CD14-positive monocyte (primary cell): ENCODE measurements around the gene OVCA2. TPM values are rescaled to one million over a fixed set of nuclear protein-coding genes. Genes with fewer than 3 reads are reported as not detected.

ENCODE experiments used
- DNase-seq, 3 donors: peaks; one replicate each; pipeline ENCODE4 v3.0.0-alpha.2; 2011 to 2022
- H2AFZ ChIP-seq: 2 replicates; pipeline ENCODE4 v1.6.0; 2012; ENCODE audit warnings: mild to moderate bottlenecking, low read depth, low read length, inconsistent platforms; ENCODE audit not compliant: insufficient read depth, poor library complexity, severe bottlenecking
- H3K27ac ChIP-seq, 2 donors: 1 replicate in 1 of 2; 2 replicates in 1 of 2; pipeline ENCODE4 v1.5.1; 2012 to 2013; ENCODE audit warnings: low read length in 2 of 2, control low read depth in 1 of 2, inconsistent platforms in 1 of 2, low read depth in 1 of 2, mild to moderate bottlenecking in 1 of 2
- H3K27me3 ChIP-seq, 2 donors: one replicate each; pipeline versions ENCODE4 v1.6.0 to v1.6.1; 2011 to 2013; ENCODE audit warnings: low read length in 2 of 2; ENCODE audit not compliant: control insufficient read depth in 2 of 2, insufficient read depth in 2 of 2
- H3K36me3 ChIP-seq, 2 donors: replicated peaks in 1 of 2; 1 replicate in 1 of 2; 2 replicates in 1 of 2; pipeline versions ENCODE4 v1.5.1 to v1.6.1; 2012 to 2013; ENCODE audit warnings: low read length in 2 of 2, control low read depth in 1 of 2, inconsistent platforms in 1 of 2, mild to moderate bottlenecking in 1 of 2; ENCODE audit not compliant: insufficient read depth in 2 of 2, control insufficient read depth in 1 of 2
- H3K4me1 ChIP-seq, 2 donors: 1 replicate in 1 of 2; 2 replicates in 1 of 2; pipeline versions ENCODE4 v1.5.1 to v1.6.1; 2012 to 2013; ENCODE audit warnings: low read length in 2 of 2, control low read depth in 1 of 2, inconsistent platforms in 1 of 2, mild to moderate bottlenecking in 1 of 2, moderate library complexity in 1 of 2; ENCODE audit not compliant: insufficient read depth in 2 of 2, control insufficient read depth in 1 of 2
- H3K4me2 ChIP-seq: replicated peaks from 2 replicates; pipeline ENCODE3; 2012; ENCODE audit warnings: low read length, moderate library complexity, mild to moderate bottlenecking; ENCODE audit not compliant: poor library complexity, severe bottlenecking; ENCODE audit errors: extremely low read depth
- H3K4me3 ChIP-seq, 3 experiments: fragments of 200-600 bp in 1 of 3; sonication (generic) in 1 of 3; replicated peaks in 1 of 3; 1 replicate in 2 of 3; 2 replicates in 1 of 3; pipeline ENCODE4 v1.5.1; 2011 to 2013; ENCODE audit warnings: low read length in 3 of 3, mild to moderate bottlenecking in 3 of 3, control low read depth in 2 of 3, low read depth in 2 of 3, inconsistent platforms in 1 of 3, moderate library complexity in 1 of 3
- H3K79me2 ChIP-seq: 2 replicates; pipeline ENCODE4 v1.6.0; 2012; ENCODE audit warnings: mild to moderate bottlenecking, control low read depth, inconsistent platforms, low read length, moderate library complexity; ENCODE audit not compliant: insufficient read depth
- H3K9ac ChIP-seq: 2 replicates; pipeline ENCODE4 v1.6.0; 2017; ENCODE audit warnings: low read length, mild to moderate bottlenecking; ENCODE audit not compliant: insufficient read depth, poor library complexity, severe bottlenecking
- H3K9me3 ChIP-seq, 2 donors: replicated peaks in 1 of 2; 1 replicate in 1 of 2; 2 replicates in 1 of 2; pipeline versions ENCODE4 v1.5.1 to v1.6.1; 2012 to 2013; ENCODE audit warnings: low read length in 2 of 2, control low read depth in 1 of 2; ENCODE audit not compliant: control insufficient read depth in 1 of 2, insufficient read depth in 1 of 2
- H4K20me1 ChIP-seq: 2 replicates; pipeline ENCODE4 v1.6.0; 2012; ENCODE audit warnings: mild to moderate bottlenecking, low read length, control low read depth, moderate library complexity; ENCODE audit not compliant: insufficient read depth
- H3K27ac Mint-ChIP-seq, 7 donors: one replicate each; pipeline ENCODE4 v1.8.0; 2020; ENCODE audit warnings: mild to moderate bottlenecking in 7 of 7, mixed read lengths in 7 of 7, moderate library complexity in 6 of 7, inconsistent platforms in 2 of 7
- H3K27me3 Mint-ChIP-seq, 3 donors: one replicate each; pipeline ENCODE4 v1.8.0; 2021 to 2022; ENCODE audit warnings: low read depth in 3 of 3, mild to moderate bottlenecking in 3 of 3, mixed read lengths in 3 of 3, moderate library complexity in 3 of 3, inconsistent platforms in 1 of 3
- H3K36me3 Mint-ChIP-seq, 2 donors: one replicate each; pipeline ENCODE4 v1.8.0; 2020; ENCODE audit warnings: mixed read lengths in 2 of 2, inconsistent platforms in 1 of 2, mild to moderate bottlenecking in 1 of 2
- H3K4me1 Mint-ChIP-seq: one replicate; pipeline ENCODE4 v1.8.0; 2020; ENCODE audit warnings: mild to moderate bottlenecking, mixed read lengths
- H3K4me3 Mint-ChIP-seq, 2 donors: one replicate each; pipeline ENCODE4 v1.8.0; 2020; ENCODE audit warnings: mild to moderate bottlenecking in 2 of 2, mixed read lengths in 2 of 2, moderate library complexity in 1 of 2
- H3K9me3 Mint-ChIP-seq, 7 donors: one replicate each; pipeline ENCODE4 v1.8.0; 2020 to 2022; ENCODE audit warnings: mixed read lengths in 7 of 7, mild to moderate bottlenecking in 6 of 7, moderate library complexity in 6 of 7, inconsistent platforms in 2 of 7
- WGBS: methylation state at CpG from one replicate; pipeline ENCODE4 v1.1.5; 2013; ENCODE audit warnings: missing lambda C conversion rate; ENCODE audit not compliant: insufficient coverage; 5-methylcytosine and 5-hydroxymethylcytosine counted together
- intact Hi-C, 2 donors: fragments of 100-400 bp; cut with micrococcal nuclease; formaldehyde crosslinking; loops; one replicate each; pipeline versions ENCODE4 v1.15.0 to v1.15.1; 2023
- polyA plus RNA-seq, 3 donors: library from polyadenylated mRNA; depleted of rRNA in 1 of 3; unstranded in 2 of 3; stranded (reverse) in 1 of 3; fragments of 300-500 nt in 2 of 3; fragments of >200 nt in 1 of 3; fragmentation: Illumina TruSeq in 2 of 3; gene quantifications; 1 replicate in 2 of 3; 2 replicates in 1 of 3; pipeline ENCODE4 v1.2.3, GENCODE V29; 2012 to 2021
- TF ChIP-seq, protein P1 (sequence below): fragments of 200-600 bp; IDR thresholded peaks from one replicate; pipeline ENCODE4 v1.8.0; 2022; ENCODE audit warnings: antibody characterized with exemption, mild to moderate bottlenecking

Gene OVCA2
- polyA plus RNA-seq, 3 donors, result 30.5 to 94.9 (median 69.1) TPM

DNA sequence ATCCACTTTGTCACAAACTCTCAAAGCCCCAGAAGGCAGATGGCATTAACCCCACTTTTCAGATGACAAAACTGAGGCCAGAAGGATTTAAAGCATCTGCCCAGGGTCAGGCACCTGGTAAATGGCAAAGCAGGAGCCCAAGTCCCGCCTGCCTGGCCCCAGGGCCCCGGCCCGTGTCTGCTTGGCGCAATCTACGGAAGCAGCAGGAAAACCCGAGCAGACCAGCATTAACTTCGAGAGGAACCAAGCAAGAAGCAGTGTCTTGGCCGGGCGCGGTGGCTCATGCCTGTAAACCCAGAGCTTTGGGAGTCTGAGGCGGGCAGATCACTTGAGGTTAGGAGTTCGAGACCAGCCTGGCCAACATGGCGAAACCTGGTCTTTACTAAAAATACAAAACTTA lies 38.3 kb upstream of the OVCA2 start:
- H4K20me1 ChIP-seq, result no peaks in the 10 kb centered on the region
- H3K36me3 ChIP-seq, result no peaks in the 10 kb centered on the region
- no peak overlapping the region for H3K27ac ChIP-seq
- no peaks in the 10 kb centered on the region for H3K79me2 ChIP-seq
- H3K4me2 ChIP-seq, result no peak overlapping the region
- no peaks in the 10 kb centered on the region for H3K9me3 ChIP-seq
- intact Hi-C loops, result no loop called here
- H3K4me1 ChIP-seq, result peaks cover 0 to 3% of the 10 kb centered on the region in 2 donors
- Mint-ChIP-seq H3K4me1 (peaks cover 5% of the 10 kb centered on the region), H3K27ac (no peak overlapping the region), H3K9me3 (peaks cover 0 to 8% (median 5%) of the 10 kb centered on the region in 7 donors), H3K4me3 (no peak overlapping the region), H3K27me3 (peaks cover 17 to 34% (median 29%) of the 10 kb centered on the region in 3 donors), H3K36me3 (no peaks in the 10 kb centered on the region)
- 97% methylated on average over 12 of the region's 13 CpGs for WGBS
- DNase-seq, result no peak
- no peak overlapping the region for H2AFZ ChIP-seq
- TF ChIP-seq, protein P1, sequence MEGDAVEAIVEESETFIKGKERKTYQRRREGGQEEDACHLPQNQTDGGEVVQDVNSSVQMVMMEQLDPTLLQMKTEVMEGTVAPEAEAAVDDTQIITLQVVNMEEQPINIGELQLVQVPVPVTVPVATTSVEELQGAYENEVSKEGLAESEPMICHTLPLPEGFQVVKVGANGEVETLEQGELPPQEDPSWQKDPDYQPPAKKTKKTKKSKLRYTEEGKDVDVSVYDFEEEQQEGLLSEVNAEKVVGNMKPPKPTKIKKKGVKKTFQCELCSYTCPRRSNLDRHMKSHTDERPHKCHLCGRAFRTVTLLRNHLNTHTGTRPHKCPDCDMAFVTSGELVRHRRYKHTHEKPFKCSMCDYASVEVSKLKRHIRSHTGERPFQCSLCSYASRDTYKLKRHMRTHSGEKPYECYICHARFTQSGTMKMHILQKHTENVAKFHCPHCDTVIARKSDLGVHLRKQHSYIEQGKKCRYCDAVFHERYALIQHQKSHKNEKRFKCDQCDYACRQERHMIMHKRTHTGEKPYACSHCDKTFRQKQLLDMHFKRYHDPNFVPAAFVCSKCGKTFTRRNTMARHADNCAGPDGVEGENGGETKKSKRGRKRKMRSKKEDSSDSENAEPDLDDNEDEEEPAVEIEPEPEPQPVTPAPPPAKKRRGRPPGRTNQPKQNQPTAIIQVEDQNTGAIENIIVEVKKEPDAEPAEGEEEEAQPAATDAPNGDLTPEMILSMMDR, result no peak
- no peak overlapping the region for H3K9ac ChIP-seq
- H3K27me3 ChIP-seq, result peaks cover 0 to 23% of the 10 kb centered on the region in 2 donors
- no peak overlapping the region for H3K4me3 ChIP-seq

GRCh38 chr17:2004435-2004952 lies 37.3 kb upstream of the OVCA2 start:
- intact Hi-C loops, result no loop called here
- H3K4me3 ChIP-seq, result no peak overlapping the region
- H4K20me1 ChIP-seq, result no peaks in the 10 kb centered on the region
- H3K9me3 Mint-ChIP-seq, result peaks cover 0 to under 1% (median 0%) of the 10 kb centered on the region in 7 donors
- H3K9me3 ChIP-seq, result no peaks in the 10 kb centered on the region
- no peak overlapping the region for H3K27ac Mint-ChIP-seq
- no peak overlapping the region for H2AFZ ChIP-seq
- peaks cover 8% of the 10 kb centered on the region for H3K4me1 Mint-ChIP-seq
- H3K36me3 Mint-ChIP-seq, result no peaks in the 10 kb centered on the region
- TF ChIP-seq, protein P1, result no peak
- WGBS, result 77% methylated on average over 9 of the region's 12 CpGs
- no peak overlapping the region for H3K27ac ChIP-seq
- H3K4me3 Mint-ChIP-seq, result no peak overlapping the region
- H3K4me1 ChIP-seq, result peaks cover 0 to 3% of the 10 kb centered on the region in 2 donors
- H3K36me3 ChIP-seq, result no peaks in the 10 kb centered on the region
- no peak for DNase-seq
- H3K27me3 ChIP-seq, result peaks cover 0 to 13% of the 10 kb centered on the region in 2 donors
- H3K27me3 Mint-ChIP-seq, result peaks cover 8 to 24% (median 20%) of the 10 kb centered on the region in 3 donors
- H3K4me2 ChIP-seq, result no peak overlapping the region
- H3K9ac ChIP-seq, result no peak overlapping the region
- no peaks in the 10 kb centered on the region for H3K79me2 ChIP-seq
